Endometrial microvascular endothelial cells (primary cell): ENCODE results near the gene POLR2J2. TPM values are rescaled to one million over a fixed set of nuclear protein-coding genes. Genes with fewer than 3 reads are reported as not detected.

Experiments used
- total RNA-seq: library from RNA; depleted of rRNA; stranded (reverse); fragments of >200 nt; gene quantifications from one replicate; pipeline ENCODE4 v1.2.3, GENCODE V29; 2015; ENCODE audit errors: inconsistent ontology term

The POLR2J2 gene
- total RNA-seq, 1 donor from 2014 or later: 2.0 TPM

Other genes with a start within 250 kb of the POLR2J2 start
- 65.0 TPM for gene ORAI2, start 238.1 kb downstream of the POLR2J2 start, total RNA-seq
- 12.8 TPM for gene ALKBH4, start 206.8 kb downstream of the POLR2J2 start, total RNA-seq
- 11.9 TPM for gene LRWD1, start 206.7 kb downstream of the POLR2J2 start, total RNA-seq
- 7.4 TPM for gene POLR2J, start 192.7 kb downstream of the POLR2J2 start, total RNA-seq
- 2.7 TPM for gene RASA4B, start 153.9 kb downstream of the POLR2J2 start, total RNA-seq
- gene UPK3BL2, start 128.0 kb downstream of the POLR2J2 start, total RNA-seq: not detected
- not detected for gene SPDYE2, start 120.4 kb downstream of the POLR2J2 start, total RNA-seq
- 14.7 TPM for gene POLR2J3, start 99.1 kb downstream of the POLR2J2 start, total RNA-seq
- gene RASA4, start 54.9 kb downstream of the POLR2J2 start, total RNA-seq: 6.9 TPM
- 38.5 TPM for gene UPK3BL1, start 28.9 kb downstream of the POLR2J2 start, total RNA-seq
- not detected for gene SPDYE2B, start 21.3 kb downstream of the POLR2J2 start, total RNA-seq
- 14.2 TPM for gene FAM185A, start 77.3 kb upstream of the POLR2J2 start, total RNA-seq
- 56.4 TPM for gene LRRC17, start 241.3 kb upstream of the POLR2J2 start, total RNA-seq